ENCODE results near the gene AMTN.

AMTN gene

DNA sequence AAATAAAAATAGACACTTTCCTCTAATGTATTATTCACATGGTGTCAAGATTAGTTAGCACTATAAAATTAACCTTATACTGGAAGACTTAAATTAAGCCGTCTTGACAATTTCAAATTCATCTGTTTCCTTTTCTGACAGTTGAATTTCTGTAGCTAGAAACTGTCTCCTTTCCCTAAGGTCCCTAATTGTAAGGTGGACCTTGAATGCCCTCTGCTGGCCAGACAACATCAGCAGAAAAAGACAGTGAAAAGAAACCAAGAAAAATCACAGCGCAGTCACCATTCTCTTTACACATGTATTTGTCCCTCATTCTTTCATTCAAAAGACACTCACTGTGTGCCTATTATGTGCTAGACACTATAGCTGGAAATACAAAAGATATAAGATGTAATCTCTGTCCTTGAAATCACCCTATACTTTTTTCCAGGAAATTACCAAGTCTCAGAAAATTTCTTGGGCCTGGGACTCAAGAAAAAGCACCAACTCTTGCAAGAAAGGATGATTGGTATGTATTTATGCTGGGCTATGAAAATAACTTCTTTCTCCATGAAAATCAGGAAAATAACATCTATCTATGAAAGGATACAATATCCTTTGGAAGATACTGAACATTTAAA, 41.0 kb downstream of the AMTN start:
- DNase-seq (ENCODE audit: extremely low spot score, insufficient read length, low read depth): peak; percentile 33
- FAIRE-seq: peak; percentile 87

- DNase-seq (ENCODE audit: extremely low spot score, insufficient read length, low read depth): no peak
- FAIRE-seq: no peak
Observed at GRCh38 chr4:70559924-70560323, 41.6 kb downstream of the AMTN start.

DNA sequence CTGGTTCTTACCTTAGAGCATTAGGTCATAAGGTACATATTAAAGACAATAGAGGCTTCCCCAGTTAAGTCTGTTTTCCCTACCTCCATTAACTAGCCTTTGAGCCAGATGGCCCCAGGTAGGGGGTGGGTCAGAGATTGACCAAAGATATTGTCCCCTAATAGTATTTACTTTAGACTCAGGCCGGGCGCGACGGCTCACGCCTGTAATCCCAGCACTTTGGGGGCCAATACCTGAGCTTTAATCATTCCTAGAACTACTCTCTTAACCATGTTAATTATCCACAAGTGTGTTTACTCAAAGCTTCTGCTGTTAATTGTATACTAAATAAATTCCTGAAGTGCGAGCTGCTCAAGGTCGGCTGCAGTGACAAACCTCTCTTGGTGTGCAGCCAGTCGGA, 45.7 kb downstream of the AMTN start:
- no peak for DNase-seq (ENCODE audit: extremely low spot score, insufficient read length, low read depth)
- FAIRE-seq: no peak

- DNase-seq (ENCODE audit: extremely low spot score, insufficient read length, low read depth): no peak
- no peak for FAIRE-seq
Observed at GRCh38 chr4:70570796-70571195, 52.4 kb downstream of the AMTN start.

- DNase-seq (ENCODE audit: extremely low spot score, insufficient read length, low read depth): no peak
- FAIRE-seq: no peak
Observed at GRCh38 chr4:70571772-70572171, 53.4 kb downstream of the AMTN start.

GRCh38 chr4:70575964-70576363, 57.6 kb downstream of the AMTN start:
- DNase-seq (ENCODE audit: extremely low spot score, insufficient read length, low read depth): no peak
- FAIRE-seq: no peak

DNA sequence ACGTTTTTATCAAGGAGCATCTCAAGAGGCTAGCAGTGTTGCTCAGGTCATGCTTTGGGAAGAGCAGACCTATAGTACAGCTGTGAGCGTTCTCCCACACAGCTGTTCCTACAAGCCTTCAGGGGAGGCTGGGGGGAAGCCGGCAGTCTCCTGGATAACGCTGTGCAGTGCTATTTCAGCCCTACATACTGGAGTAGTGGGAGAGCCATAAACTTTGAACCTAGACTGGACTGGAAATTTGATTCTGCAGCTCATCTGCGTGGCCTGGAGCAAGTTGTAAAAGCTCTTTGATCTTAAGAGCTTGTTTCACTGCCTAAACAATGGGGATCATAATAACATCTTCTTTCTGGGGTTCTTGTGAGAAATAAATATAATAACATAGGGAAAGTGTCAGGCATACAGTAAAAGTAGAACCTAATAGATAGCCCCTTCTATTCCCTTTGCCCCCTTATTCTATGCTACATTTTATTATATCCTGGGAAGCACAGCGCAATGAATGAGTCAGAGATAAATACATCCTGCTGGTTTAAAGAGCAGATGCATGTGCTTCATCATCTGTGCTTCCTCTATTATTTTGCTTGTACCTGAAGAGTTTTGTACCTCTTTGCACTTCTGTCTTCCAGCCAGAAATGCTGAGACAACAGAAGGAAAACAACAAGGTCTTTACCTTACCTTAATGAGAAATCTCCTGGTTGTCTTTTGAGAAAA, 59.0 kb downstream of the AMTN start:
- no peak for FAIRE-seq

GRCh38 chr4:70581980-70582379, 63.6 kb downstream of the AMTN start:
- no peak for DNase-seq (ENCODE audit: extremely low spot score, insufficient read length, low read depth)
- FAIRE-seq: no peak

More for the DNA sequence above, 59.0 kb downstream of the AMTN start:
- no peak for DNase-seq (ENCODE audit: extremely low spot score, insufficient read length, low read depth)
